Gastrocnemius medialis (tissue), 4 donors: Measurements from ENCODE around the gene C12orf50. TPM values are rescaled to one million over a fixed set of nuclear protein-coding genes. Genes with fewer than 3 reads are reported as not detected.

Experiments
- ATAC-seq, 2 donors: fragments of 150-250 bp; one replicate each; pipeline ENCODE4 v1.9.1; 2016
- DNase-seq, 2 donors: peaks; one replicate each; pipeline ENCODE4 v3.0.0-alpha.2; 2019
- H3K27ac ChIP-seq, 4 donors: fragments of 200-600 bp; sonication (generic); 1 replicate in 1 of 4; 2 replicates in 3 of 4; pipeline ENCODE4 v1.5.1; 2016 to 2018; ENCODE audit warnings: mild to moderate bottlenecking in 2 of 4, moderate library complexity in 1 of 4
- H3K27me3 ChIP-seq, 3 donors: fragments of 200-600 bp; sonication (generic) in 2 of 3; 1 replicate in 1 of 3; 2 replicates in 2 of 3; pipeline versions ENCODE4 v1.5.1 to v1.6.0; 2016 to 2019; ENCODE audit warnings: mild to moderate bottlenecking in 1 of 3, moderate library complexity in 1 of 3
- H3K36me3 ChIP-seq, 2 donors: fragments of 200-600 bp; sonication (generic) in 1 of 2; one replicate each; pipeline ENCODE4 v1.5.1; 2017 to 2018
- H3K4me1 ChIP-seq, 2 donors: fragments of 200-600 bp; sonication (generic) in 1 of 2; one replicate each; pipeline ENCODE4 v1.5.1; 2016 to 2017; ENCODE audit warnings: mild to moderate bottlenecking in 2 of 2
- H3K4me3 ChIP-seq, 4 donors: fragments of 200-600 bp; sonication (generic) in 3 of 4; 1 replicate in 1 of 4; 2 replicates in 3 of 4; pipeline ENCODE4 v1.5.1; 2016 to 2019; ENCODE audit warnings: mild to moderate bottlenecking in 2 of 4
- H3K9me3 ChIP-seq, 3 donors: fragments of 200-600 bp; sonication (generic) in 2 of 3; 1 replicate in 1 of 3; 2 replicates in 2 of 3; pipeline ENCODE4 v1.5.1; 2016 to 2019
- POLR2A ChIP-seq, 2 donors: fragments of 450-650 bp; IDR thresholded peaks; one replicate each; pipeline ENCODE4 v1.6.1; 2017; ENCODE audit warnings: antibody characterized with exemption in 2 of 2, mild to moderate bottlenecking in 2 of 2, moderate library complexity in 2 of 2
- in situ Hi-C, 4 donors: fragments of 200-750 bp; cut with MboI; loops; one replicate each; pipeline versions ENCODE4 v1.15.0 to v1.8.0; 2017; ENCODE audit warnings: low sequenced_read_pairs in 4 of 4
- intact Hi-C: fragments of 100-400 bp; cut with DNase I; formaldehyde crosslinking; loops from one replicate; pipeline ENCODE4 v1.15.1; 2023; ENCODE audit warnings: low total_unique reads
- total RNA-seq, 4 donors: library from RNA; depleted of rRNA; stranded (reverse); fragments of >200 nt; gene quantifications; one replicate each; pipeline versions ENCODE4 v1.1.0 to v1.2.3, GENCODE V29; 2016
- TF ChIP-seq, protein P1 (sequence below), 5 experiments: fragments of 450-650 bp in 3 of 5; fragments of 200-600 bp in 2 of 5; sonication (generic) in 2 of 5; IDR thresholded peaks in 4 of 5; conservative IDR thresholded peaks in 1 of 5; 1 replicate in 4 of 5; 2 replicates in 1 of 5; pipeline ENCODE4 v1.5.1; 2016 to 2019; ENCODE audit warnings: antibody characterized with exemption in 5 of 5, mild to moderate bottlenecking in 3 of 5, moderate library complexity in 3 of 5

The C12orf50 gene
- total RNA-seq, 4 donors from 2014 or later, result not detected

DNA sequence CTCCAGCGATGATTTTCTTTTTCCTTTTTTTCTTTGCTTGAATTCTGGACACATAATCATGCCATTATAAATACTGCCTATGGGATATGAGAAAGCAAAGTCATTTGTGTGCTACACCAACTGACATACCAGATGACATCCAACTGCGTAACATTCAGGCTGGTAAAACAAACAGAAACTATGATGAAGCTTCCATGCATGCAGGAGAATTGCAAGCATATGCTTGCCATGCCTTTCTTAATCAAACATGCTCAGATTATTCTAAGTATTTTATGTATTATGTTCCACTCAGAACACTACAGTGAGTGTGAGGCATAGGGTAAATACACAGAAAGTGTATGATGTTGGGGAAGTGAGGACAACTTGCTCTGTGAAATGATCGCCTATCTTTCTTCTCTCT lies 97.4 kb downstream of the C12orf50 start:
- H3K27me3 ChIP-seq, result no peaks in the 10 kb centered on the region
- no peak for ATAC-seq
- H3K9me3 ChIP-seq, result no peaks in the 10 kb centered on the region
- intact Hi-C loops (no loop called here), in situ Hi-C loops (no loop called here)
- no peaks in the 10 kb centered on the region for H3K4me1 ChIP-seq
- TF ChIP-seq, protein P1, sequence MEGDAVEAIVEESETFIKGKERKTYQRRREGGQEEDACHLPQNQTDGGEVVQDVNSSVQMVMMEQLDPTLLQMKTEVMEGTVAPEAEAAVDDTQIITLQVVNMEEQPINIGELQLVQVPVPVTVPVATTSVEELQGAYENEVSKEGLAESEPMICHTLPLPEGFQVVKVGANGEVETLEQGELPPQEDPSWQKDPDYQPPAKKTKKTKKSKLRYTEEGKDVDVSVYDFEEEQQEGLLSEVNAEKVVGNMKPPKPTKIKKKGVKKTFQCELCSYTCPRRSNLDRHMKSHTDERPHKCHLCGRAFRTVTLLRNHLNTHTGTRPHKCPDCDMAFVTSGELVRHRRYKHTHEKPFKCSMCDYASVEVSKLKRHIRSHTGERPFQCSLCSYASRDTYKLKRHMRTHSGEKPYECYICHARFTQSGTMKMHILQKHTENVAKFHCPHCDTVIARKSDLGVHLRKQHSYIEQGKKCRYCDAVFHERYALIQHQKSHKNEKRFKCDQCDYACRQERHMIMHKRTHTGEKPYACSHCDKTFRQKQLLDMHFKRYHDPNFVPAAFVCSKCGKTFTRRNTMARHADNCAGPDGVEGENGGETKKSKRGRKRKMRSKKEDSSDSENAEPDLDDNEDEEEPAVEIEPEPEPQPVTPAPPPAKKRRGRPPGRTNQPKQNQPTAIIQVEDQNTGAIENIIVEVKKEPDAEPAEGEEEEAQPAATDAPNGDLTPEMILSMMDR (IDR thresholded peaks at IDR 0.05 in 4 of 5, conservative IDR thresholded peaks at IDR 0.05 in 1 of 5), result no peak
- TF ChIP-seq POLR2A (IDR thresholded peaks at IDR 0.05), result no peak
- H3K36me3 ChIP-seq, result no peaks in the 10 kb centered on the region
- H3K27ac ChIP-seq, result no peak overlapping the region
- no peak for DNase-seq
- no peak overlapping the region for H3K4me3 ChIP-seq

DNA sequence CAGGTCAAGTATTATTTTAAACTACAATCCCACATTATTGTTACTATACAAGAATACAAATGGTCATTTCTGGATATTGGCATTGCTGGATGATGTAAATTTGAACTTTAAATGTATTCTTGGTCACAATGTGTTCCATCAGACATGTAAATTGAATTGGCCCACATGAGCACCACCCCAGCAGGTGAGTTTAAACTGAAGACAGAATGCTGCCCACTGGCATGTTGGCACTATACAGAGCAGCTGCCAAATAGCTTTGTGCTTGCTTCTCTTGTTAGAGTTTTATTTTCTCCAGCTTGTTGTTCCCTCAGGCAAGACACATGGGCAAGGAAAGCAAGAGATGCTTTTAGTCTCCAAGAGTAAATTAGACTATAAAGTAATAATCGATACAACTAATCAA lies 98.6 kb downstream of the C12orf50 start:
- intact Hi-C loops (no loop called here), in situ Hi-C loops (no loop called here)
- DNase-seq (no peak), ATAC-seq (no peak)
- Histone ChIP-seq H3K27me3 (no peaks in the 10 kb centered on the region), H3K36me3 (no peaks in the 10 kb centered on the region), H3K4me1 (no peaks in the 10 kb centered on the region), H3K9me3 (no peaks in the 10 kb centered on the region), H3K4me3 (no peak overlapping the region), H3K27ac (no peak overlapping the region)
- TF ChIP-seq POLR2A (IDR thresholded peaks at IDR 0.05), result no peak
- TF ChIP-seq, protein P1 (IDR thresholded peaks at IDR 0.05 in 4 of 5, conservative IDR thresholded peaks at IDR 0.05 in 1 of 5), result no peak

Other genes with a start within 250 kb of the C12orf50 start
- 1 to 10 TPM; 2.5 to 9.4 (median 5.0) TPM for gene CEP290, start 112.7 kb upstream of the C12orf50 start, total RNA-seq
- 10 to 100 TPM in 1 of 4 donors, 1 to 10 TPM in 3; 4.9 to 15.9 (median 6.6) TPM for gene TMTC3, start 112.9 kb upstream of the C12orf50 start, total RNA-seq